ENCODE measurements around the gene NPDC1.

Gene NPDC1

DNA sequence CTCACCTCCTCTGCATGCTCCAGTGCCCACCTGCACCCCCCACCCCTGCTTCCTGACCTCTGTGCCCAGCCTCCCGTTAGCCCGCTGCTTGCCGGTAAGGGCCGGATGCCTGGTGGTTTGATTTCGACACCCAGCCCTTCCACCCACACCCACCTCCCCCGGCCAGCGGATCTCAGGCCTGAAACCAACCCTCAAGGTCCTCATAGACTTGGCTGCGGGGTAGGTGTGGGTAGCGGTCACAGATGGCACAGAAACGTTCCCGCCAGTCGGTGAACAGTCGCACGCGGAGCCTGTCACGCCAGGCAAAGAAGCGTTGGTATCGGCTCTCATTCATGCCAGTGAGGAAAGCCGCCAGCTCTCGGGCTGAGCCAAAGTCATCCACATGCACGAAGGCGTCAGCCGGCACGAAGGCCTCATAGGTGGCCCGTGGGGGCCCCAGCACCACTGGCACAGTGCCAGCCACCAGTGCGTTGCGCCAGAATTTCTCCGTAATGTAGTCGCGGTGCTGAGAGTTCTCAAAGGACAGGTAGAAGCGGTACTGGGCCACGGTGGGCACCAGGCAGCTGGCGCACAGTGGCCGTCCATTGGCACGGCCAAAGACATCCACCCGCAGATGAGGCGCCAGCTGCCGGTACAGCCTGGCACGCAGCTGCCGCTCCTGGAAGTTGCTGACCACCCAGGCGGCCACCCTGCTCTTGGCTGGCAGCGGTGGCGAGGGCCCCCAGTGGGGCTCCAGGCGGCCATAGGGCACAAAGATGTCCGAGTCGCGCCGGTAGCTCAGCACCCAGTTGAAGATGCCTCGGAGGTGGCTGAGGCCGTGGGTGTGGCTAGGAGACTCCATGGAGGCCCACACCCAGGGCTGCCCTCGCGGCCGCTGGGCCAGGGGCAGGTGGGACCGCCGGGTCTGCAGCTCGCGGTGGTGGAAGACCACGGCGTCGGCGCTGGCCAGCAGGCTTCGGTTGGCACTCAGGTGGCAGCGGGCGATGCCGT, 15.1 kb downstream of the NPDC1 start:
- TF ChIP-seq TAF1 (IDR thresholded peaks at IDR 0.05; ENCODE audit: low read depth) (no peak), EGR1 (IDR thresholded peaks at IDR 0.05) (no peak), EP300 (IDR thresholded peaks at IDR 0.05; ENCODE audit: borderline replicate concordance) (no peak), RAD21 (IDR thresholded peaks at IDR 0.05; ENCODE audit: low read depth) (no peak), FOXM1 (IDR thresholded peaks at IDR 0.05; ENCODE audit: borderline replicate concordance, low read depth) (no peak), CEBPB (IDR thresholded peaks at IDR 0.05) (no peak), NFIC (IDR thresholded peaks at IDR 0.05) (no peak), USF1 (IDR thresholded peaks at IDR 0.05) (no peak), CREB1 (IDR thresholded peaks at IDR 0.05; ENCODE audit: low read depth) (no peak), TCF12 (IDR thresholded peaks at IDR 0.05; ENCODE audit: low read depth) (no peak), REST (IDR thresholded peaks at IDR 0.05; ENCODE audit: low read depth) (no peak), TEAD4 (IDR thresholded peaks at IDR 0.05) (no peak), ZBTB7A (IDR thresholded peaks at IDR 0.05; ENCODE audit: low read depth) (no peak), YY1 (IDR thresholded peaks at IDR 0.05; ENCODE audit: low read depth) (no peak)
- TF ChIP-seq, protein P1, sequence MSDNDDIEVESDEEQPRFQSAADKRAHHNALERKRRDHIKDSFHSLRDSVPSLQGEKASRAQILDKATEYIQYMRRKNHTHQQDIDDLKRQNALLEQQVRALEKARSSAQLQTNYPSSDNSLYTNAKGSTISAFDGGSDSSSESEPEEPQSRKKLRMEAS (IDR thresholded peaks at IDR 0.05) = no peak

DNA sequence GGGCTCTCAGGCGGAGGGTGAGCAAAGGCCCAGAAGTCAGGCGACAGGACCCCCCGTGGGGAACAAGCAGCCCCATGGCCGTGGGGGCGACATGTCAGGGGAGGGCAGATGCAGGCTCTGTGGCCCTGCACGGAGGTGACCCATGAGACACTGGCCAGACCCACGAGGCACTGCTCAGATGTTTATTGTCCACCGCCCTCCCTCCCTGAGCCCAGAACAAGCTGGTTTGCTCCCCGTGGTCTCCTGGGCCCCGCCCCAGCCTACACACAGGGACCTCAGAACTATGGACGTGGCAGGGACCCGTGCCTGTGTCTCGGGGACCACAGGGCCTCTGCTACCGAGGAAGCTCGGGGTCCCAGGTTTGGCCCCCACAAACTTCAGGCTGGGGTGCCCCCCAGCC, 16.0 kb downstream of the NPDC1 start:
- no peak for TF ChIP-seq REST (IDR thresholded peaks at IDR 0.05; ENCODE audit: low read depth)
- TF ChIP-seq TEAD4 (IDR thresholded peaks at IDR 0.05) = no peak
- TF ChIP-seq CEBPB (IDR thresholded peaks at IDR 0.05) = no peak
- TF ChIP-seq EP300 (IDR thresholded peaks at IDR 0.05; ENCODE audit: borderline replicate concordance) = no peak
- no peak for TF ChIP-seq ZBTB7A (IDR thresholded peaks at IDR 0.05; ENCODE audit: low read depth)
- TF ChIP-seq RAD21 (IDR thresholded peaks at IDR 0.05; ENCODE audit: low read depth) = no peak
- no peak for TF ChIP-seq CREB1 (IDR thresholded peaks at IDR 0.05; ENCODE audit: low read depth)
- TF ChIP-seq NFIC (IDR thresholded peaks at IDR 0.05) = no peak
- TF ChIP-seq USF1 (IDR thresholded peaks at IDR 0.05) = no peak

GRCh38 chr9:137029058-137029936, 16.7 kb downstream of the NPDC1 start:
- no peak for TF ChIP-seq TAF1 (IDR thresholded peaks at IDR 0.05; ENCODE audit: low read depth)
- TF ChIP-seq RAD21 (IDR thresholded peaks at IDR 0.05; ENCODE audit: low read depth) = peak; percentile 52

GRCh38 chr9:137028263-137029057, 17.5 kb downstream of the NPDC1 start:
- TF ChIP-seq EGR1 (IDR thresholded peaks at IDR 0.05) = peak; percentile 86
- 0 out of 2 replicates have a peak, but pooled peaks have one; percentile 31 for TF ChIP-seq NFIC (IDR thresholded peaks at IDR 0.05)
- no peak for TF ChIP-seq YY1 (IDR thresholded peaks at IDR 0.05; ENCODE audit: low read depth)
- TF ChIP-seq REST (IDR thresholded peaks at IDR 0.05; ENCODE audit: low read depth) = no peak
- no peak for TF ChIP-seq USF1 (IDR thresholded peaks at IDR 0.05)
- no peak for TF ChIP-seq CREB1 (IDR thresholded peaks at IDR 0.05; ENCODE audit: low read depth)
- TF ChIP-seq CEBPB (IDR thresholded peaks at IDR 0.05) = no peak
- TF ChIP-seq TEAD4 (IDR thresholded peaks at IDR 0.05) = no peak
- peak; percentile 50; the same call in 1 of the 2 replicates for TF ChIP-seq TCF12 (IDR thresholded peaks at IDR 0.05; ENCODE audit: low read depth)
- peak; percentile 46 for TF ChIP-seq RAD21 (IDR thresholded peaks at IDR 0.05; ENCODE audit: low read depth)
- TF ChIP-seq ZBTB7A (IDR thresholded peaks at IDR 0.05; ENCODE audit: low read depth) = peak; percentile 53; the same call in 1 of the 2 replicates
- TF ChIP-seq, protein P1 (IDR thresholded peaks at IDR 0.05) = peak; percentile 55; the same call in 1 of the 2 replicates
- TF ChIP-seq TAF1 (IDR thresholded peaks at IDR 0.05; ENCODE audit: low read depth) = no peak
- no peak for TF ChIP-seq FOXM1 (IDR thresholded peaks at IDR 0.05; ENCODE audit: borderline replicate concordance, low read depth)
- no peak for TF ChIP-seq EP300 (IDR thresholded peaks at IDR 0.05; ENCODE audit: borderline replicate concordance)

Data from Ishikawa (cell line).